ENCODE results near the gene CNTNAP5. TPM values are rescaled to one million over a fixed set of nuclear protein-coding genes. Genes with fewer than 3 reads are reported as not detected.

Gene CNTNAP5
- total and polyA plus RNA-seq, 2 donors from 2014 or later, result 0.50 TPM; not detected in 1

DNA sequence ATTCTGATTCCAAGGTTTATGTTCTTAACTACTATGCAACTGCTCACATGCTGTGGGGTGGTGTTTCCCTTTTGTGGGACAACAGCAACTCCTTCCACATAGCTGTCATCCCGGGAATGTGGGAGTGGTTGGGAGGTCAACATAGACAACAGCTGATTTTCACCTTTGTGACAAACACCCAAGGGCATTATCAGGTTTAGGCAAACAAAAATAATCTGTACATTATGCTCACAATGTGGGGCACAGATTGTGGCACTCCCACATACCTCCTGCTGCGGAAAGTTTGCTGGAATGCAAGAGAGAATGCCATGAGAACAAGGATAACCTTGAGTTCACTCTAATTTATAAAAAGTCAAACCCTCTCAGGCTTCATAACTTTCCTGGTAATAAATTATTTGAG is 582.6 kb downstream of the CNTNAP5 start:
- Histone ChIP-seq H3K9me3 (ENCODE audit: control insufficient read depth in 2 of 3, insufficient read depth in 1 of 3, low read length in 3 of 3) (no peaks in the 10 kb centered on the region), H3K27ac (ENCODE audit: low read depth in 2 of 2, low read length in 2 of 2) (no peak overlapping the region), H3K36me3 (ENCODE audit: control insufficient read depth in 2 of 3, insufficient read depth in 3 of 3, low read length in 3 of 3) (no peaks in the 10 kb centered on the region), H3K4me1 (ENCODE audit: control insufficient read depth in 2 of 3, insufficient read depth in 2 of 3, low read depth in 1 of 3, low read length in 3 of 3) (no peaks in the 10 kb centered on the region), H3K9ac (ENCODE audit: low read length in 3 of 3) (no peak overlapping the region), H3K4me3 (ENCODE audit: low read length in 3 of 3) (no peak overlapping the region), H3K27me3 (ENCODE audit: control insufficient read depth, insufficient read depth, low read length) (no peaks in the 10 kb centered on the region)
- TF ChIP-seq CTCF (IDR thresholded peaks at IDR 0.05; ENCODE audit: borderline replicate concordance, extremely low read depth, insufficient read depth), result no peak
- DNase-seq (peak in 1 of 5 donors; percentile 4), FAIRE-seq (no peak)
- intact Hi-C loops (cut with DNase I), result no loop called here

DNA sequence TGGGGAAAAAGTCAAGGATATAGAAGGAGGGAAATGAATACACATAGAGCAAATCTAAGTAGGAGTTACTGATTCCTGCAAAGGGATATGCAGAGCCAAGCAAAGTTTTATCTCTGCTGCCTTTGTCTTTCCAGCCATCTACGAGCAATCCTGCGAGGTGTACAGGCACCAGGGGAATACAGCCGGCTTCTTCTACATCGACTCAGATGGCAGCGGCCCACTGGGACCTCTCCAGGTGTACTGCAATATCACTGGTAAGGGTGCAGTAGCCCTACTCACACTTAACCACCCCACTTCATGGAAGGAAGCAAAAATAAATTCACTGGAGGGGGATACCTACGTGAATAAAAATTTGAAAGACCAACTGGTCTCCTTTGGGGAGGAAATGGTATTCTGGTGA is 584.6 kb downstream of the CNTNAP5 start:
- Histone ChIP-seq H3K4me1 (ENCODE audit: control insufficient read depth in 2 of 3, insufficient read depth in 2 of 3, low read depth in 1 of 3, low read length in 3 of 3) (no peaks in the 10 kb centered on the region), H3K4me3 (ENCODE audit: low read length in 3 of 3) (no peak overlapping the region), H3K9me3 (ENCODE audit: control insufficient read depth in 2 of 3, insufficient read depth in 1 of 3, low read length in 3 of 3) (no peaks in the 10 kb centered on the region), H3K27ac (ENCODE audit: low read depth in 2 of 2, low read length in 2 of 2) (no peak overlapping the region), H3K9ac (ENCODE audit: low read length in 3 of 3) (no peak overlapping the region), H3K36me3 (ENCODE audit: control insufficient read depth in 2 of 3, insufficient read depth in 3 of 3, low read length in 3 of 3) (no peaks in the 10 kb centered on the region), H3K27me3 (ENCODE audit: control insufficient read depth, insufficient read depth, low read length) (no peaks in the 10 kb centered on the region)
- intact Hi-C loops (cut with DNase I), result no loop called here
- no peak for DNase-seq
- FAIRE-seq, result no peak
- no peak for TF ChIP-seq CTCF (IDR thresholded peaks at IDR 0.05; ENCODE audit: borderline replicate concordance, extremely low read depth, insufficient read depth)

- Histone ChIP-seq H3K4me1 (ENCODE audit: control insufficient read depth in 2 of 3, insufficient read depth in 2 of 3, low read depth in 1 of 3, low read length in 3 of 3) (no peaks in the 10 kb centered on the region), H3K4me3 (ENCODE audit: low read length in 3 of 3) (no peak overlapping the region), H3K27ac (ENCODE audit: low read depth in 2 of 2, low read length in 2 of 2) (no peak overlapping the region), H3K9ac (ENCODE audit: low read length in 3 of 3) (no peak overlapping the region), H3K9me3 (ENCODE audit: control insufficient read depth in 2 of 3, insufficient read depth in 1 of 3, low read length in 3 of 3) (no peaks in the 10 kb centered on the region), H3K36me3 (ENCODE audit: control insufficient read depth in 2 of 3, insufficient read depth in 3 of 3, low read length in 3 of 3) (no peaks in the 10 kb centered on the region), H3K27me3 (ENCODE audit: control insufficient read depth, insufficient read depth, low read length) (no peaks in the 10 kb centered on the region)
- FAIRE-seq (no peak), DNase-seq (no peak)
- intact Hi-C loops (cut with DNase I), result no loop called here
- TF ChIP-seq CTCF (IDR thresholded peaks at IDR 0.05; ENCODE audit: borderline replicate concordance, extremely low read depth, insufficient read depth), result no peak
These were observed 585.1 kb downstream of the CNTNAP5 start for GRCh38 chr2:124610141-124610540.

DNA sequence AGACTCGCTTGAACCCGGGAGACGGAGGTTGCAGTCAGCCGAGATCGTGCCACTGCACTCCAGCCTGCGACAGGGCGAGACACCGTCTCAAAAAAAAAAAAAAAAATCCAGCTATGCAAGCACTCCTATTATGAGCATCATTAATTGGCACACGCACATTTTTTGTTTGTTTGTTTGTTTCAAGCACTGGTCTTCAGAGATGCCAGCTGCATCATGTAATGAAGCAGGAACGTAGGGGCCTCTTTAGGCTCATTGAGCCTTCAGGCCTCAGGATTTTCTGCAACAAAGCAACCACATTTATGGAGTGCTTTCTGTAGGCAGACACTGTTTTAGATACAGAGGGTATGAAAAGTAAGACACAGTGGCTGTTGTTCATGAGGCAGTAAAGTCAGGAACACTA is 585.8 kb downstream of the CNTNAP5 start:
- FAIRE-seq, result no peak
- no peak for TF ChIP-seq CTCF (IDR thresholded peaks at IDR 0.05; ENCODE audit: borderline replicate concordance, extremely low read depth, insufficient read depth)
- DNase-seq, result no peak
- Histone ChIP-seq H3K27me3 (ENCODE audit: control insufficient read depth, insufficient read depth, low read length) (no peaks in the 10 kb centered on the region), H3K4me1 (ENCODE audit: control insufficient read depth in 2 of 3, insufficient read depth in 2 of 3, low read depth in 1 of 3, low read length in 3 of 3) (no peaks in the 10 kb centered on the region), H3K9ac (ENCODE audit: low read length in 3 of 3) (no peak overlapping the region), H3K4me3 (ENCODE audit: low read length in 3 of 3) (no peak overlapping the region), H3K27ac (ENCODE audit: low read depth in 2 of 2, low read length in 2 of 2) (no peak overlapping the region), H3K9me3 (ENCODE audit: control insufficient read depth in 2 of 3, insufficient read depth in 1 of 3, low read length in 3 of 3) (no peaks in the 10 kb centered on the region), H3K36me3 (ENCODE audit: control insufficient read depth in 2 of 3, insufficient read depth in 3 of 3, low read length in 3 of 3) (no peaks in the 10 kb centered on the region)
- intact Hi-C loops (cut with DNase I), result no loop called here
